Panc1 (cell line): Measurements from ENCODE around the gene CARTPT. TPM values are rescaled to one million over a fixed set of nuclear protein-coding genes. Genes with fewer than 3 reads are reported as not detected.

Experiments used
- ATAC-seq: fragments of 200-7000 bp; cut with Tn5 transposase; 2 replicates; pipeline ENCODE4 v1.9.1; 2020; ENCODE audit warnings: mild to moderate bottlenecking, moderate library complexity
- BruUV-seq: library from RNA; stranded (reverse); fragments of 400-500 nt; replicated peaks from 2 replicates; lab custom pipeline; 2021; lab: Mats Ljungman, UMichigan
- CTCF ChIA-PET: fragments of 300-600 bp; sonication (Branson Sonifier 250); formaldehyde crosslinking; loops from one replicate; lab custom pipeline; 2022; ENCODE audit warnings: antibody characterized with exemption; lab: Charles Lee
- POLR2A ChIA-PET: fragments of 300-600 bp; sonication (Branson Sonifier 250); formaldehyde crosslinking; loops from one replicate; lab custom pipeline; 2022; ENCODE audit warnings: antibody characterized with exemption; lab: Charles Lee
- DNase-seq: peaks from one replicate; pipeline ENCODE4 v3.0.0-alpha.2; 2010; ENCODE audit warnings: low read depth, low spot score
- H3K27ac ChIP-seq: 2 replicates; pipeline ENCODE4 v1.5.1; 2011; ENCODE audit warnings: mild to moderate bottlenecking, low read length, inconsistent platforms
- H3K27me3 ChIP-seq: fragments of 200-500 bp; sonication (Bioruptor generic); 2 replicates; pipeline ENCODE4 v1.6.0; 2014; ENCODE audit warnings: low read length, inconsistent platforms; ENCODE audit not compliant: control insufficient read depth, insufficient read depth
- H3K36me3 ChIP-seq: fragments of 200-500 bp; sonication (Bioruptor generic); 2 replicates; pipeline ENCODE4 v1.5.1; 2014; ENCODE audit warnings: inconsistent platforms, mild to moderate bottlenecking, low read length, moderate library complexity; ENCODE audit not compliant: control insufficient read depth, insufficient read depth
- H3K4me1 ChIP-seq: 2 replicates; pipeline ENCODE4 v1.5.1; 2011; ENCODE audit warnings: inconsistent platforms, mild to moderate bottlenecking, low read length, moderate library complexity; ENCODE audit not compliant: control insufficient read depth, insufficient read depth
- H3K4me3 ChIP-seq, 2 experiments: 2 replicates each; pipeline ENCODE4 v1.5.1; 2011 to 2012; ENCODE audit warnings: low read depth in 2 of 2, low read length in 2 of 2, mild to moderate bottlenecking in 2 of 2, inconsistent platforms in 1 of 2, moderate library complexity in 1 of 2
- H3K9me3 ChIP-seq: fragments of 200-500 bp; sonication (Bioruptor generic); 2 replicates; pipeline ENCODE4 v1.5.1; 2014; ENCODE audit warnings: low read depth, mild to moderate bottlenecking, inconsistent platforms, low read length, moderate library complexity; ENCODE audit not compliant: control insufficient read depth, insufficient read depth
- POLR2AphosphoS5 ChIP-seq: IDR thresholded peaks from 2 replicates; pipeline ENCODE4 v1.6.1; 2012; ENCODE audit warnings: mild to moderate bottlenecking, low read depth, low read length, moderate library complexity
- REST ChIP-seq, 2 experiments: IDR thresholded peaks; 2 replicates each; pipeline ENCODE4 v1.6.1; 2011 to 2012; ENCODE audit warnings: low read depth in 2 of 2, control low read depth in 1 of 2, low read length in 1 of 2, mild to moderate bottlenecking in 1 of 2, moderate library complexity in 1 of 2; ENCODE audit not compliant: insufficient read depth in 1 of 2
- SIN3A ChIP-seq: IDR thresholded peaks from 2 replicates; pipeline ENCODE4 v1.6.1; 2012; ENCODE audit warnings: low read depth, mild to moderate bottlenecking, low read length, moderate library complexity, borderline replicate concordance; ENCODE audit not compliant: insufficient read depth
- TCF7L2 ChIP-seq: IDR thresholded peaks from 2 replicates; pipeline ENCODE4 v1.6.1; 2011; ENCODE audit warnings: mild to moderate bottlenecking, low read depth, low read length, inconsistent platforms
- in situ Hi-C: cut with HindIII; loops from 2 replicates; pipeline ENCODE4 v1.10.0; 2016; ENCODE audit warnings: low sequenced_read_pairs, low pct_unique_long_range_greater_than_20kb
- intact Hi-C: fragments of 100-400 bp; cut with micrococcal nuclease; formaldehyde crosslinking; loops from one replicate; pipeline ENCODE4 v1.10.0; 2022; ENCODE audit not compliant: unreplicated experiment
- total RNA-seq: library from RNA; stranded (reverse); gene quantifications from one replicate; pipeline ENCODE4 v1.2.1, GENCODE V29; 2021; ENCODE audit not compliant: unreplicated experiment
- TF ChIP-seq, protein P1 (sequence below): fragments of 450-650 bp; IDR thresholded peaks from 2 replicates; pipeline ENCODE4 v1.5.1; 2017; ENCODE audit warnings: mild to moderate bottlenecking

Gene CARTPT
- total RNA-seq, 1 experiment from 2014 or later = not detected

- TF ChIP-seq POLR2AphosphoS5 (no peak), SIN3A (no peak)
- POLR2A ChIA-PET = no interaction called here
- H3K4me3 ChIP-seq = no peak overlapping the region
- H3K4me1 ChIP-seq = no peaks in the 10 kb centered on the region
- no peaks in the 10 kb centered on the region for H3K36me3 ChIP-seq
- BruUV-seq = no TSS peak
- DNase-seq (no peak), ATAC-seq (no peak)
- in situ Hi-C loops = no loop called here
- intact Hi-C loops = no loop called here
- no peak overlapping the region for H3K27ac ChIP-seq
- no peaks in the 10 kb centered on the region for H3K9me3 ChIP-seq
- peaks cover 12% of the 10 kb centered on the region for H3K27me3 ChIP-seq
- CTCF ChIA-PET = no interaction called here
These were observed 43.8 kb downstream of the CARTPT start for GRCh38 chr5:71762826-71763225.

DNA sequence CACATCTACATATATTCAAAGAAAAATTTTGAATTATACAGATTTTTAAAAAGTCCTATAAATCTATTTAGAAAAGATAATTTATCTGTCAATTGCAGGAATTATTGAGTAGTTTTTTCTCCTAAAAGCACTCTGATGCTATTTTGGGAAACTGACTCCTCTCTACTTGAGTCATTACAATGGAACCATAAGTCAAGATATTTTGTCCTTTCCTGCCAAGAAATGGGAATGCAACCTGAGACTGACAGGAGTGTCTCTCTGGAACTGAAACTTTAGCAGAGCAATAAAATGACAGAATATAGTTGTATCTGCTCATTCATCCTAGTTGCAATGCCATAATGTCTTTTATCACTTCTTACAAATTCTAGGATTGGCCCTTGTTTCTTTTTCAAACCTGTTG lies 48.6 kb downstream of the CARTPT start:
- no peaks in the 10 kb centered on the region for H3K36me3 ChIP-seq
- DNase-seq = no peak
- ChIA-PET POLR2A (no interaction called here), CTCF (no interaction called here)
- intact Hi-C loops = no loop called here
- H3K4me1 ChIP-seq = no peaks in the 10 kb centered on the region
- BruUV-seq = no TSS peak
- no peak for TF ChIP-seq POLR2AphosphoS5
- no peak for TF ChIP-seq REST (IDR thresholded peaks at IDR 0.05; ENCODE audit: insufficient read depth in 1 of 2, low read depth in 2 of 2, low read length in 1 of 2)
- TF ChIP-seq TCF7L2 = no peak
- TF ChIP-seq, protein P1, sequence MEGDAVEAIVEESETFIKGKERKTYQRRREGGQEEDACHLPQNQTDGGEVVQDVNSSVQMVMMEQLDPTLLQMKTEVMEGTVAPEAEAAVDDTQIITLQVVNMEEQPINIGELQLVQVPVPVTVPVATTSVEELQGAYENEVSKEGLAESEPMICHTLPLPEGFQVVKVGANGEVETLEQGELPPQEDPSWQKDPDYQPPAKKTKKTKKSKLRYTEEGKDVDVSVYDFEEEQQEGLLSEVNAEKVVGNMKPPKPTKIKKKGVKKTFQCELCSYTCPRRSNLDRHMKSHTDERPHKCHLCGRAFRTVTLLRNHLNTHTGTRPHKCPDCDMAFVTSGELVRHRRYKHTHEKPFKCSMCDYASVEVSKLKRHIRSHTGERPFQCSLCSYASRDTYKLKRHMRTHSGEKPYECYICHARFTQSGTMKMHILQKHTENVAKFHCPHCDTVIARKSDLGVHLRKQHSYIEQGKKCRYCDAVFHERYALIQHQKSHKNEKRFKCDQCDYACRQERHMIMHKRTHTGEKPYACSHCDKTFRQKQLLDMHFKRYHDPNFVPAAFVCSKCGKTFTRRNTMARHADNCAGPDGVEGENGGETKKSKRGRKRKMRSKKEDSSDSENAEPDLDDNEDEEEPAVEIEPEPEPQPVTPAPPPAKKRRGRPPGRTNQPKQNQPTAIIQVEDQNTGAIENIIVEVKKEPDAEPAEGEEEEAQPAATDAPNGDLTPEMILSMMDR = no peak
- TF ChIP-seq SIN3A = no peak
- H3K27me3 ChIP-seq = peaks cover 10% of the 10 kb centered on the region
- ATAC-seq = no peak
- no peak overlapping the region for H3K4me3 ChIP-seq
- no peaks in the 10 kb centered on the region for H3K9me3 ChIP-seq
- in situ Hi-C loops = no loop called here
- H3K27ac ChIP-seq = no peak overlapping the region

GRCh38 chr5:71769287-71769686 lies 50.2 kb downstream of the CARTPT start:
- H3K27ac ChIP-seq = no peak overlapping the region
- ChIA-PET CTCF (no interaction called here), POLR2A (no interaction called here)
- peaks cover 8% of the 10 kb centered on the region; the same call in 1 of the 2 replicates for H3K27me3 ChIP-seq
- in situ Hi-C loops (no loop called here), intact Hi-C loops (no loop called here)
- ATAC-seq (no peak), DNase-seq (no peak)
- TF ChIP-seq, protein P1 = no peak
- no peak for TF ChIP-seq REST (IDR thresholded peaks at IDR 0.05; ENCODE audit: insufficient read depth in 1 of 2, low read depth in 2 of 2, low read length in 1 of 2)
- TF ChIP-seq SIN3A = no peak
- no peak for TF ChIP-seq TCF7L2
- TF ChIP-seq POLR2AphosphoS5 = no peak
- no peaks in the 10 kb centered on the region for H3K36me3 ChIP-seq
- no peaks in the 10 kb centered on the region for H3K9me3 ChIP-seq
- BruUV-seq = no TSS peak
- no peak overlapping the region for H3K4me3 ChIP-seq
- H3K4me1 ChIP-seq = no peaks in the 10 kb centered on the region
